GM19328 (cell line): Measurements from ENCODE around the gene PROX1.

Source experiments
- ATAC-seq: cut with Tn5 transposase; IDR thresholded peaks from one replicate; pipeline ENCODE4 v1.9.1; 2021; ENCODE audit warnings: mild to moderate bottlenecking, moderate library complexity; ENCODE audit not compliant: unreplicated experiment

The PROX1 gene

GRCh38 chr1:213997038-213997771 is 9.4 kb downstream of the PROX1 start:
- no peak for ATAC-seq

GRCh38 chr1:213997772-213998107 is 10.0 kb downstream of the PROX1 start:
- ATAC-seq = no peak

DNA sequence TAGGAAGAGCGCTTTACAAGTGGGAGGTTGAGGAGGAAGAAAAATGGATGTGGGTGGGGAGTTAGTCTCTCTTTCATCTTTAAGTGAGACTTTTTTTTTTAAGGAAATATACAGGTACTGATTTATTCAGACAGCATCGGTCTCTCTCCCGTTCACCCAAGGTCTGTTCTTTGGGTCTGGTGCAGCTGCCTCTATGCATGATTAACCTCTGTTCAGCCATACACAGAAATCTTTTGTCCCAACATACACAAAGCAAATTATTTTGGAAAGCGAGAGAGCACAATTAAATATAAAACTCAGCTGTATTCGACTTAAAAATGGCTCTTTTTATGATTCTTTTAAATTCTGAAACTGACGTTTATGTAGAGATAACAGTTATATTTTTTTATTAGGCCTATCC is 11.0 kb downstream of the PROX1 start:
- ATAC-seq = no peak

- ATAC-seq = no peak
Measured at GRCh38 chr1:213999732-214000131, 12.0 kb downstream of the PROX1 start.

DNA sequence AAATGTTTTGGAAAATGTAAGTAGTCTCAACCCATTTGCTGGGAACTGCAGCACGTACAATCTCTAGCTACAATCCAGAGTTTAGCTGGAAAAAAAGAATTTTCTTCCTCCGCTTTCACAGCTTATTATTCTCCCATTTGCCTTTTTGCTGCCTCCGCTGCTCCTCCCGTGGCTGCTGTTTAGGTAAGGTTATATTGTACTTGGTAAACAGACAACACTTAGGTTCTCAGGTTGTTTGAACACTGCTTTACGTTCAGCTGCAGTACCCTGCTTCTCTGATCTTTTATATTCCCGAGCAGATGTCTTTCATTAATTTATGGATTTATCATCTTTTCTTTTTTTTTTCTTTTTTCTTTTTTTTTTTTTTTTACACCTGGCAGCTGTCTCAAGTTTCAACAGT is 14.3 kb downstream of the PROX1 start:
- ATAC-seq = no peak

GRCh38 chr1:214002472-214002871 is 14.7 kb downstream of the PROX1 start:
- no peak for ATAC-seq

GRCh38 chr1:214003233-214003632 is 15.5 kb downstream of the PROX1 start:
- no peak for ATAC-seq

- no peak for ATAC-seq
Measured at GRCh38 chr1:214004014-214004413, 16.2 kb downstream of the PROX1 start.

GRCh38 chr1:214004795-214005194 is 17.0 kb downstream of the PROX1 start:
- ATAC-seq = no peak

DNA sequence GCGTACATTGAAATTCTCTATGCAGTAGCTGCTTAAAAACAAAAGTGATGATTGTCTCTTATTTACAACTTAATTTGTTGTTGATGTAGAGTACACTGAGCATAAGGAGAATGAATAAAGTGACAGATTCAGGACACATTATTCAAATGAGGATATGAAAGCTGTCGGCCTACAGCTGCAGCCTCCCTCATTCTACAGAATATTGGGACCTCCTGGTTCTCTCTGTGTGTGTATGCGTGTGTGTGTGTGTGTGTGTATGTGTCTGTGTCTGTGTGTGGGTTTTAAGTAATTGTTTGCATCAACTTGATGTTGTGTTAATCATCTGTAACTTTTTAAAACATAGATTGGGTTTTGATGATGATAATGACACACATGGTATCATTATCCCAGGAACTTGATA is 17.9 kb downstream of the PROX1 start:
- ATAC-seq = no peak

- no peak for ATAC-seq
Measured at GRCh38 chr1:214006845-214007244, 19.1 kb downstream of the PROX1 start.

- no peak for ATAC-seq
Measured at GRCh38 chr1:214008347-214008746, 20.6 kb downstream of the PROX1 start.

- no peak for ATAC-seq
Measured at GRCh38 chr1:214008791-214009422, 21.1 kb downstream of the PROX1 start.

GRCh38 chr1:214009423-214010196 is 21.8 kb downstream of the PROX1 start:
- no peak for ATAC-seq

DNA sequence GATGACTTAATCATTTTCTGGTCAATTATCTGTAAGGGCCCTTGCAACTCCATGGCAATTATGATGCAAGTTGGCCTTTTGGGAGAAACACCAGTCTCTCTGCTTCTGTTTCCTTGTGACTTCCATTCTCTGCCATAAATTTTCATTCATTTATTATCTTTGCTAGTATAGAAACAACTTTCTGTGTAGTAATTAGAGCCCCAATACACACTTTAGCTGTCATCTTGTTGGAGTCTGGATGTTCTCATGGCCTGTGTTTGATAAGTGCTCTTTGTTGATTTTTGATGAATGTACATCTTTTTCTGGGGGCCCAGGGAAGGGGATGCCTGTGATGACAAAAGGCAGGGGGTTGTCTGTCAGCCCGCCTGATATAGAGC is 22.4 kb downstream of the PROX1 start:
- no peak for ATAC-seq

GRCh38 chr1:214010717-214011116 is 22.9 kb downstream of the PROX1 start:
- no peak for ATAC-seq

DNA sequence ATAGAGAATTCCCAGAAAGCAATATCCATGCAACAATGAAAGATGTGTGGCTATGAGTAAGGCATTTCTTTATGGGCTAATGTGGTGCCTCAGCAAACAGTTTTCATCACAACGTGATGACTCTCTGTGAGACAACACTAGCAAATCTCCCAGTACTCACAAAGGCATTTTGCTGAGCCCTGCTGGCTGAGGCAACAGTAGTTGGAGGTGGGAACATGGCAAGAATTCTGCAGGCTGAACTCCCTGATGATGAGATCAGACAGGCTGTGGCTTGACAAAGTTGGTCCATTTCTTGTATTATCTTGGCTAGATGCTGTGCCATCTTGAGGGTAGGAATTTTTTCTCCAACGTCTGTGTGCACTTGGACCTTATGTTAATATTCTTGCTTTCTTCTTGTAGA is 24.6 kb downstream of the PROX1 start:
- no peak for ATAC-seq

DNA sequence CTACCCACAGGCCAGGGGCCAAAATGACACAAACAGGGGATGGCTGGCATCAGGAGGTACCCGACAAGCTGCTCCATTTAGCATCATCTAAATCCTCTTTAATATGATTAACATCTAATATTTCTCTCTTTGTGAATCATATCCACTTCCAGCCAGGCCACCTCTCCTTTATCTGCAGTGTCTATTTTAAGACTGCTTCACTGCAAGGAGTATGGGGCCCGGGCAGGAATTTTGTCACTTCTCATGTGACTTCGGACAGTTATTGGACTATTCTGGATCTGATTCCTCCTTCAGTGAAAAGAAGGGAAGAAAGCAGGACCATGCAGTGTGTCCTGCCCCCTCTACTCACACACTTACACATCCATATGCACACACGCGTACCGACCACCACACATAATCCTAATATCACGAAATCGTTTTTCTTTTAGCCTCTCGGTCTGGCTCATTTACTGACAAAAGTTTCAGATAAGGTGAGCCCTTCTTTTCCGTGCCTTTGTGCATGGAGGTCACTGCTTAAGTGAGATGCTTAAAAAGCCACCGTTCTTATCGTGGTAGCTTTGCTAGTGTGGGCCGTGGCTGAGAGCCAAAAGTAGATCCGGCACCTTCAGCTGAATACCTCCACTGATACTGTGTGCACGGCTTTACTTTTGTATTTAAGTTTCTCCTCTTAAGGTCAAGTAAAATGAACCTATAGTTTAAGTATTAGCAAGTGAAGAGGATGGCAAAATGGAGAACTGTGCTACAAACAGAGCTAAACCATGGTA is 26.0 kb downstream of the PROX1 start:
- no peak for ATAC-seq

DNA sequence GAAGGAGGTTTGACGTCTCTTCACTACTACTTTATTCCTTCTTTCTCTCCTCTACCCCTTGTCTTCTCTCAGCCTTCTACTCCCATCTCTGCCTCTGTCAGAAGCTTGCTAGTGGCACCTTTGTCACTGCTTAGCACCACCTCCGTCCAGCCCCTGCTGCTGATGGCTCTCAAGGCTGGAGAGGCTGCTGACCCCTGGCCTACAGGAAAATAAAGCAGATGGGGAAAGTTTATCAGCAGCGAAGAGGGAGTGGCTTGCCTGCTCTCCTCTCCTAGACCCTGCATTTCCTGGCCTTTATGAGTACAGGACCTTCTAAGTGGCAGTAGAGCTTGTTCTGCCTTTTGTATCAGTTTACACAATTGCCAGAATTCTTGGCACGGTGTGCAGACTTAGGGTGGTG is 27.0 kb downstream of the PROX1 start:
- ATAC-seq = no peak

GRCh38 chr1:214017191-214017982 is 29.6 kb downstream of the PROX1 start:
- no peak for ATAC-seq
